HepG2 (cell line): ENCODE results near the gene AZU1. TPM values are rescaled to one million over a fixed set of nuclear protein-coding genes. Genes with fewer than 3 reads are reported as not detected.
A peak's percentile ranks its signal among the peaks of the same experiment; 100 is the strongest.

Experiments
- ATAC-seq: fragments of 200-7000 bp; cut with Tn5 transposase; 3 replicates; pipeline ENCODE4 v1.9.1; 2020; ENCODE audit warnings: mild to moderate bottlenecking, moderate library complexity
- BruUV-seq: library from RNA; stranded (reverse); fragments of 400-500 nt; replicated peaks from 2 replicates; lab custom pipeline; 2021; lab: Mats Ljungman, UMichigan
- CTCF ChIA-PET: fragments of 300-600 bp; formaldehyde crosslinking; extraction: SDS; loops from one replicate; lab custom pipeline; 2021; ENCODE audit warnings: low total read pairs, inconsistent platforms, low intra/inter-chr PET ratio; lab: Yijun Ruan, JAX
- POLR2A ChIA-PET: fragments of 350-600 bp; sonication (Branson Sonifier 250); formaldehyde crosslinking; loops from one replicate; lab custom pipeline; 2020; ENCODE audit warnings: antibody characterized with exemption, inconsistent platforms; lab: Yijun Ruan, JAX
- DNase-seq: peaks from one replicate; pipeline ENCODE4 v3.0.0-alpha.2; 2015; ENCODE audit warnings: low spot score
- FAIRE-seq: peaks from 3 replicates; lab custom pipeline; 2011; peaks lifted over from hg19 to GRCh38; lab: Jason Lieb, UNC
- H2AFZ ChIP-seq: one replicate; pipeline ENCODE4 v1.6.1; 2011; ENCODE audit warnings: low read length, inconsistent platforms
- H3K27ac ChIP-seq: fragments of 300-600 bp; 3 replicates; pipeline ENCODE4 v1.8.0; 2011; ENCODE audit warnings: mixed run types, mild to moderate bottlenecking, mixed read lengths, low read length, inconsistent platforms; ENCODE audit not compliant: insufficient read depth; ENCODE audit errors: extremely low read length
- H3K27me3 ChIP-seq, 2 experiments: fragments of 200-600 bp in 1 of 2; 2 replicates in 1 of 2; 3 replicates in 1 of 2; pipeline versions ENCODE4 v1.6.0 to v1.8.0; 2011; ENCODE audit warnings: low read length in 2 of 2, mild to moderate bottlenecking in 2 of 2, moderate library complexity in 2 of 2, inconsistent platforms in 1 of 2; ENCODE audit not compliant: insufficient read depth in 2 of 2, control insufficient read depth in 1 of 2
- H3K36me3 ChIP-seq, 2 experiments: fragments of 200-600 bp in 1 of 2; replicated peaks in 1 of 2; 2 replicates in 1 of 2; 3 replicates in 1 of 2; pipeline versions ENCODE4 v1.5.1 to v1.8.0; 2011; ENCODE audit warnings: low read length in 2 of 2, inconsistent platforms in 1 of 2; ENCODE audit not compliant: insufficient read depth in 2 of 2, control insufficient read depth in 1 of 2
- H3K4me1 ChIP-seq: 2 replicates; pipeline ENCODE4 v1.5.1; 2012; ENCODE audit warnings: low read length, inconsistent platforms; ENCODE audit not compliant: insufficient read depth
- H3K4me2 ChIP-seq: 2 replicates; pipeline ENCODE4 v1.6.0; 2011; ENCODE audit warnings: low read depth, low read length, inconsistent platforms
- H3K4me3 ChIP-seq, 3 experiments: fragments of 200-600 bp in 1 of 3; sonication (generic), shearing (Covaris generic) in 1 of 3; replicated peaks in 1 of 3; 2 replicates each; pipeline ENCODE4 v1.5.1; 2011 to 2016; ENCODE audit warnings: low read length in 3 of 3, inconsistent platforms in 2 of 3, low read depth in 2 of 3, mild to moderate bottlenecking in 2 of 3, control low read depth in 1 of 3, mixed read lengths in 1 of 3; ENCODE audit not compliant: insufficient read depth in 1 of 3
- H3K79me2 ChIP-seq: one replicate; pipeline ENCODE4 v1.6.1; 2011; ENCODE audit warnings: low read length, inconsistent platforms; ENCODE audit not compliant: insufficient read depth
- H3K9ac ChIP-seq: 2 replicates; pipeline ENCODE4 v1.6.0; 2011; ENCODE audit warnings: mild to moderate bottlenecking, low read depth, low read length, inconsistent platforms; ENCODE audit not compliant: insufficient read depth
- H3K9me3 ChIP-seq: 2 replicates; pipeline ENCODE4 v1.5.1; 2012; ENCODE audit warnings: mild to moderate bottlenecking, low read length
- H4K20me1 ChIP-seq: 2 replicates; pipeline ENCODE4 v1.6.0; 2011; ENCODE audit warnings: inconsistent platforms, mild to moderate bottlenecking, low read length, moderate library complexity; ENCODE audit not compliant: insufficient read depth
- AGO1 ChIP-seq: fragments of 200-400 bp; formaldehyde crosslinking; IDR thresholded peaks from 2 replicates; pipeline ENCODE4 v1.6.1; 2017; ENCODE audit warnings: mild to moderate bottlenecking, low read depth, low read length, moderate library complexity; ENCODE audit not compliant: poor library complexity, severe bottlenecking
- AGO2 ChIP-seq: fragments of 200-400 bp; formaldehyde crosslinking; optimal IDR thresholded peaks from 2 replicates; pipeline ENCODE3; 2017; ENCODE audit warnings: mild to moderate bottlenecking, low read depth, low read length, moderate library complexity
- FOSL1 ChIP-seq: sonication (generic); formaldehyde crosslinking; IDR thresholded peaks from 2 replicates; pipeline ENCODE4 v1.9.0; 2021; ENCODE audit warnings: missing genetic modification reagents, borderline replicate concordance
- HOXD1 ChIP-seq: sonication (generic); formaldehyde crosslinking; IDR thresholded peaks from 2 replicates; pipeline ENCODE4 v1.5.0; 2020; ENCODE audit warnings: missing genetic modification reagents
- POLR2G ChIP-seq: fragments of 200-400 bp; formaldehyde crosslinking; IDR thresholded peaks from 2 replicates; pipeline ENCODE4 v1.6.1; 2018; ENCODE audit warnings: mild to moderate bottlenecking, low read depth, low read length, moderate library complexity
- RBFOX2 ChIP-seq: fragments of 200-400 bp; formaldehyde crosslinking; IDR thresholded peaks from 2 replicates; pipeline ENCODE4 v1.6.1; 2017; ENCODE audit warnings: low read depth, mild to moderate bottlenecking, low read length
- SRSF1 ChIP-seq: fragments of 200-400 bp; formaldehyde crosslinking; optimal IDR thresholded peaks from 2 replicates; pipeline ENCODE3; 2017; ENCODE audit warnings: mild to moderate bottlenecking, low read depth, low read length, moderate library complexity
- ZNF441 ChIP-seq: sonication (generic); formaldehyde crosslinking; IDR thresholded peaks from 2 replicates; pipeline ENCODE4 v1.7.0; 2021; ENCODE audit warnings: missing genetic modification reagents, borderline replicate concordance
- ZNF776 ChIP-seq: sonication (generic); formaldehyde crosslinking; IDR thresholded peaks from 2 replicates; pipeline ENCODE4 v1.4.0; 2020; ENCODE audit warnings: mild to moderate bottlenecking, missing genetic modification reagents
- WGBS: methylation state at CpG from one replicate; pipeline ENCODE4 v1.1.6; 2017; ENCODE audit warnings: low lambda C conversion rate; 5-methylcytosine and 5-hydroxymethylcytosine counted together
- in situ Hi-C: cut with HindIII; loops from 2 replicates; pipeline ENCODE4 v1.10.0; 2017; ENCODE audit warnings: low pct_unique_long_range_greater_than_20kb; ENCODE audit not compliant: extremely low pct_ligation_motif_present
- intact Hi-C: fragments of 100-400 bp; cut with micrococcal nuclease; formaldehyde crosslinking; loops from one replicate; pipeline ENCODE4 v1.10.0; 2022; ENCODE audit not compliant: unreplicated experiment
- polyA plus RNA-seq, 8 experiments: library from polyadenylated mRNA; depleted of rRNA in 3 of 8; stranded (reverse) in 7 of 8; unstranded in 1 of 8; fragments of >200 nt; fragmentation: Illumina TruSeq in 4 of 8; extraction: Trizol in 4 of 8; gene quantifications; 2 replicates each; pipeline versions ENCODE4 v1.2.1 to v1.2.3, GENCODE V29; 2011 to 2016; ENCODE audit warnings: low read depth in 4 of 8, missing spikeins in 1 of 8, mixed read lengths in 1 of 8; ENCODE audit not compliant: insufficient read depth in 1 of 8
- total RNA-seq, 5 experiments: library from RNA; depleted of rRNA; stranded (reverse); fragments of >200 nt; fragmentation: Illumina TruSeq; extraction: Trizol; gene quantifications; 2 replicates each; pipeline ENCODE4 v1.2.3, GENCODE V29; 2016; ENCODE audit warnings: low read depth in 1 of 5

Gene AZU1
- total and polyA plus RNA-seq, 2 of the 13 experiments (the other 11 are each of a cell fraction or from before 2014, with no cell fraction given): not detected

- Histone ChIP-seq H3K79me2 (no peaks in the 10 kb centered on the region), H3K4me2 (no peak overlapping the region), H4K20me1 (no peaks in the 10 kb centered on the region), H3K4me3 (no peak overlapping the region), H3K9me3 (no peaks in the 10 kb centered on the region), H3K4me1 (no peaks in the 10 kb centered on the region), H3K27me3 (no peaks in the 10 kb centered on the region), H3K36me3 (peaks cover 3 to 12% of the 10 kb centered on the region in 2 experiments; a peak in 2 of 5 replicates), H3K27ac (no peak overlapping the region), H2AFZ (no peak overlapping the region), H3K9ac (no peak overlapping the region)
- 95% methylated on average over 34 of the region's 34 CpGs for WGBS
- no TSS peak for BruUV-seq
- ATAC-seq: no peak
- ChIA-PET POLR2A (no interaction called here), CTCF (no interaction called here)
- no peak for FAIRE-seq
- TF ChIP-seq RBFOX2 (peak; percentile 49; the same call in 1 of the 2 replicates), SRSF1 (peak; percentile 10), HOXD1 (no peak), AGO1 (peak; percentile 15), AGO2 (peak; percentile 69), ZNF776 (CRISPR knock-in tag) (0 out of 2 replicates have a peak, but pooled peaks have one; percentile 18), ZNF441 (no peak), POLR2G (peak; percentile 40; the same call in 1 of the 2 replicates), FOSL1 (CRISPR knock-in tag) (no peak)
- no peak for DNase-seq
- intact Hi-C loops: no loop called here
- in situ Hi-C loops: loop anchor here (10.0 kb wide), 1 partner anchor 116 kb away; the partner anchor contains the start of gene WDR18
Measured at GRCh38 chr19:868458-869244, 41.0 kb downstream of the AZU1 start.
